HG03039 (cell line): Measurements from ENCODE around the gene COL18A1.
"Not testable (repeated sequence)": the region's sequence is repeated elsewhere in the genome, so short reads cannot be mapped to it uniquely, and the experiment has no call there.

Experiments
- ATAC-seq: cut with Tn5 transposase; IDR thresholded peaks from one replicate; pipeline ENCODE4 v1.9.1; 2021; ENCODE audit warnings: mild to moderate bottlenecking, moderate library complexity; ENCODE audit not compliant: unreplicated experiment

Gene COL18A1

GRCh38 chr21:45423968-45424853 lies 19.2 kb downstream of the COL18A1 start:
- ATAC-seq: no peak

DNA sequence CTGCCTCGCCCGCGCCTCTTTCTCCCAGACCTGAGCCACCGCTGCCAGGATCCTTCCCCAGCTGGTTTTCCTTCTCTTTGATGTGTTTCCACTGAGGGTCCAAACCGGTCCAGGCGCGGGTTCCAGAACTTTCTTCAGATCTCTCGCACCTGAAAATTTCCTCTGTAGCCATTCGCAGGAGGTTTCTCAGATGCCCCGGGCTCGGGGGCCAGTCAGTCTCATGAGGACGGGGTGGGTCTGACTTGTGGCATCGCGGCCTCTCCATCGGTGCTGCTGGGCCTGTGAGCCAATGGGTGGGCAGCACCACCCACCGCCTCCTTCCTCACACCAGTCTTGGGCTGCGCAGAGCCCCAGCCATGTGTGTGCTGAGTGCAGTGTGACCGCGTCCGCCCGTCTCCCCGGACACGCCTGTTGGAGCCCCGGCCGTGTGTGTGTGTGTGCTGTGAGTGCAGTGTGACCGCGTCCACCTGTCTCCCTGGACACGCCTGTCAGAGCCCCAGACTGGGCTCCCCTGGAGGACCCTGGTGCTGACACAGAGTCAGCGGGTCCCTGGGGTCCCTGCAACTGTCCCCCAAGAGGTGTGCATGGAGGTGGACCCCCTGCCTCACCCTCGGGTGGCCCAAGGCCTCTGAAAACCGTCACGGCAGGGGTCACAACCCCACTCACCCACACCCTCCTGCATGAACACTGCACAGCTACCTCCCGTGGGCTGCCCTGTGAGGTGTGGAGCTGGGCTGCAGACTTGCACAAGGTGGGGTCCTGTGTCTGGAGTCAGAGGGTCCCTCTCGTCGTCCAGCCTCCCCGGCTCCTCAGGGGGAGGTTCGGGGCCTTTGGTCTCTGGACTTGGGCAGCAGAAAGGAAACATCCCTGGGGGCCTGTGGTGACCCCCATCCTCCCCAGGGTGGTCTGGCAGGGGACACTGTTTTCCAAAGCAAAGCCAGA lies 20.2 kb downstream of the COL18A1 start:
- no peak for ATAC-seq

DNA sequence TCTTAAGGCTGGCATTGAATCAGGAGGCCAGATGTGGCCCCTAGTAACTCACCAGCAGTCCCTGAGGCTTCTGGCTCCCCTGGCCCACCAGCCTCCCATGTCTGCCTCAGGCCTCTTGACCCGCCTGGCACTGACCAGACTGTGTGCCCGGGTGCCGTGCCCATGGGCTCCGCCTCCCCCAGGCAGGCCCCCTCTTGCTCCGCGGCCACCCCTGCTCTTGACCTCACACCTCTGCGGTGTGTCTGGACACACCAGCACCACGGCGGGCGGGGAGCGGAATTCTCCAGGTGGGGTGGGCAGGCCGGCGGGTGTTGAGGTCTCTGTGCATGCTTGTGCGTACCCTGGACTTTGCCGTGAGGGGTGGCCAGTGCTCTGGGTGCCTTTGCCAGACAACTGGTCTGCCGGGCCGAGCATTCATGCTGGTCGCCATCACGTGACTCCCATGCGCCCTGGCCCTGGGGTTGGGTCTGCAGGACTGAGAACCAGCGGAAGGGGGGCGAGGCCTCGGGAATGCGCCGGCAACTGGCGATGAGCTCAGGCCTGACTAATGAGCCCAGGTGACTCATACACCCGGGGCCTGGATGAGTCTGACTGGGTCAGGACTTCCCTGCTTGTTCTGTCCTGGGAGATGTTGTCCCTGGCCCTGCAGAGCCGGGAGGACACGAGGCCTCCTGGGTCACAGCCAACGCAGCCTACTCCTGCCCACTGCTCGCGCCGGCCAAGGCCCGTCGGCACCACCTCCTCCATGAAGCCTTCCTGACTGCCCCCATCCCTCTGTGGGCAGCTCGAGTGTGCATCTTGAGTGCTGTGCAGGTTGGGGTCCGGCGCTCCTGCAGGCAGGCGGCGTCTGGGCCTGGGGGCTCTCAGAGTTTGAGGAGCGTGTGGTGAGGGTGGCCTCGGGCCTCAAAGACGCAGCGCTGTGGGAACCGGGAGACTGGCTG lies 22.6 kb downstream of the COL18A1 start:
- ATAC-seq: no peak

DNA sequence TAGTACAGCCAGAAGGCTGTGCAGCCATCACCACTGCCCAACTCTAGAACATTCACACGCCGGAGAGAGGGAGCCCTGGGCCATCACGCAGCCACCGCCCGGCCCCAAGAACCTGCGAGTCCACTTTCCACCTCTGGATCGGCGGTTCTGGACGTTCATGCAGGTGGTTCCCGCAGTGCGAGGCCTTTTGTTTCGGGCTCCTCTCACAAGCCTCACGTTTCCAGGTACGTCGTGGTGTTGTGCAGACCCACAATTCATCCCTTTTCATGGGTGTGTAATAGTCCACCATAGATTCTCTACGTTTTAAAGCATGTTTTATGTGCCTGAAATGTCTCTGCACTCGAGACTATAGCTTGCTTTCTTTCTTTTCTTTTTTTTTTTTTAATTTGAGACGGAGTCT lies 23.6 kb downstream of the COL18A1 start:
- no peak for ATAC-seq

DNA sequence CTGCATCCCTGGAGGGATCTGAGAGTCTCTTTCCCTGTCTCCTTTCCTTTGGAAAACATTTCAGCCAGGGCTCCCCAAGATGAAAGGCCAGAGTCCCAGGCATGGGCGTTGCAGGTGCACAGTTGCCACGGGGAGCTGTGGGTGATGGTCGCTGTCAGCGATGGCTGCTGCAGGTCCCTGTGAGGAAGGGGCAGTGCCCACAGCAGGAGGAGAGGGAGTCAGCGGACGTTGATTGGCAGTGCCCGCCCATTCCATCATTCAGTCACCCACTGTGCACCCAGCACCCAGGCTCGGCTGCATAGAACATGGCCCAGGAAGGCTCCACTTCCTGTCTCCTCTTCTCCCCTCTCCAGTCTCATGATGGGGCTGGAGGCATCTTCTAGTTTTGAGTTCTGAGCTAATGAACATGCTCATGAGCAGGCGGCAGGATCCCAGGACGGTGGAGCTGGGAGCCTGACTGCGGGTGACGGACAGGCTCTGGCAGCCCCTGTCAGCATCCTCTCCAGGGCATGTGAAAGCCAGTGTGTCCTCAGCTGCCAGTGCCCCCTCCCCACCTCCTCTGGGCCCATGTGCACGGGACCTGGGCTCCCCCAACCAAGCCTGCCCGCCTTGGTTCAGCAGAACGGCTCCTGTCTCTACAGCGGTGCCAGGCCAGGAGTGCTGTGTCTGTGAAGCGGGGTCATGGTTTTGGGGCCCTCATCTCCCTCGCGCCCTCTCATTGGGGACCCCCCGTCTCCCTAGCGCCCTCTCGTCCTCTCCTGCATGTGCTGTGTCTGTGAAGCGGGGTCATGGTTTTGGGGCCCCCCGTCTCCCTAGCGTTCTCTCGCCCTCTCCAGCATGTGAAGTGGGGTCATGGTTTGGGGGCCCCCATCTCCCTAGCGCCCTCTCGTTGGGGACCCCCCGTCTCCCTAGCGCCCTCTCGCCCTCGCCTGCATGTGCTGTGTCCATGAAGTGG lies 24.5 kb downstream of the COL18A1 start:
- no peak for ATAC-seq

DNA sequence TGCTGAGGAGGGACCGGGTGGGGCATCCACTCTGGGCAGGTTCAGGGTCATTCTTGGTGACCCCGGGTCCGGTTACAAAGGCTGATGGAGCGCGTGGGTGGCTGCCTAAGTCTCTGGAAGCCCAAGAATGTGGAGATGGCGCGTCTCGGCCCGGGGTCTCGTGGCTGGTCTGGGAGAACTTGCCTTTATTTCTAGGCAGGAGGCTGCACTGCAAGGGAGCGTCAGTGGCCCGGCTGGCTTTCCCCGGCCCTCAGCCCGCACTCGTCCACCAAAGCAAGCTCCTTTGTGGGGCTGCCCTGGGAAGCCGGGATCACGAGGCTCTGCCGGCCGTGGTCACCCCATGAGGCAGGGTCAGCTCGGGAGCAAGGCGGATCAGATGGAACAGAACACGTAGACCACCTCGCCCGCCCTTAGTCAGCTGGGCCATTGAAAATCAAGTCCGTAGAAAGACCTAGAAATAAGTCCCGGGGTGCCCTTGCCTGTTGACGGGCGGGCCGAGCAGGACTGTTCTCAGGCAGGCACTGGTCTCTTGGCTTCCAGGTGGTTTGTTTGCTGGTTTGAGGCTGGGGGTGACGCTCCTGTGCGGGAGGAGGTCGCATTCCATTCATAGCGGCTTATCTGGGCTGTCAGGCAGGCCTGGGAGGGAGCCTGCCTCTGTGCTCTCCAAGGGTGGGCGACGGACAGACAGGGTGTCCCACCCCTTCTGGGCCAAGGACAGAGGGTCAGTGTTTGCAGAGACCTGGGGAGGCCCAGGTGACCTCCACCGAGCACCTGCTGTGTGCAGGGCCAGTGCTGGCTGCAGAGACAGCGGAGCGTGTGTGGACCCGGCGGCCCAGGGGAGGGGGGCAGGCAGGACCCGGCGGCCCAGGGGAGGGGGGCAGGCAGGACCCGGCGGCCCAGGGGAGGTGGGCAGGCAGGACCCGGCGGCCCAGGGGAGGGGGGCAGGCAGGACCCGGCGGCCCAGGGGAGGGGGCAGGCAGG lies 25.8 kb downstream of the COL18A1 start:
- no peak for ATAC-seq

DNA sequence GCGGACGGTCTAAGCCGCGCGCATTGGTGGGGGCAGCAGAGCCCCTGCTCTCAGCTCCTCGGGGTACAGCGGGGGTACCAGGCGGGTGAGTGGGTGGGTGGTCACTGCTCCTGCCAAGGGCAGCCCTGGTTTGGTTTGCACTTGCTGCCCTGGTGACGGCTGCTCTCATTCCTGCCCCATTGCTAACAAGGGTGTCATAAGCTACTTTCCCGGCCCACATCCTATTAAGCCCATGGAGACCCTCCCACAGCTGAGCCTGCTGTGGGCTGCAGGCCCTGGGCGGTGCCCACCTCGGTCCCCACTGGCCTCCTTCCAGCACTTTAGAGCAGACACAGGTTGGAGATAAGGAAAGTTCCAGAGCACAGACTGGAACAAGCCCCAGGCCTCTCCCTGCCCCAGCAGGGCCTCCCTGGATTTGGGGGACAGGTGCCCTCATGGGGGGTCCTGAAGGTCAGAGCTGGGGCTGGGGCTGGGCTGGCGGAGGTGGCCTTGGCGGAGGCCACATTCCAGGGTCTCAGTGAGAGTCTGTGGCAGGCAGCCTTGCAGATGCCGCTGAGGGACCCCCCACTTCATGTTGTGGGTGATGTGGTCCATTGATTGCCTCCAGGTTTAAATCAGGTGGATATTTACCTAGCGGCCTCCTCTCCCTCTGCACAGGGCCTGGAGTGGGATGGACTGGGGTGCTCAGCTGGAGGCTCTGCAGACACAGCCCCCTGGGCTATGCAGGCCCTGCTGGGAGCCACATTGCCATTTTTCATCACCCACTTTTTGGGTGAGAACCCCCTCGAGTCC lies 27.0 kb downstream of the COL18A1 start:
- no peak for ATAC-seq

DNA sequence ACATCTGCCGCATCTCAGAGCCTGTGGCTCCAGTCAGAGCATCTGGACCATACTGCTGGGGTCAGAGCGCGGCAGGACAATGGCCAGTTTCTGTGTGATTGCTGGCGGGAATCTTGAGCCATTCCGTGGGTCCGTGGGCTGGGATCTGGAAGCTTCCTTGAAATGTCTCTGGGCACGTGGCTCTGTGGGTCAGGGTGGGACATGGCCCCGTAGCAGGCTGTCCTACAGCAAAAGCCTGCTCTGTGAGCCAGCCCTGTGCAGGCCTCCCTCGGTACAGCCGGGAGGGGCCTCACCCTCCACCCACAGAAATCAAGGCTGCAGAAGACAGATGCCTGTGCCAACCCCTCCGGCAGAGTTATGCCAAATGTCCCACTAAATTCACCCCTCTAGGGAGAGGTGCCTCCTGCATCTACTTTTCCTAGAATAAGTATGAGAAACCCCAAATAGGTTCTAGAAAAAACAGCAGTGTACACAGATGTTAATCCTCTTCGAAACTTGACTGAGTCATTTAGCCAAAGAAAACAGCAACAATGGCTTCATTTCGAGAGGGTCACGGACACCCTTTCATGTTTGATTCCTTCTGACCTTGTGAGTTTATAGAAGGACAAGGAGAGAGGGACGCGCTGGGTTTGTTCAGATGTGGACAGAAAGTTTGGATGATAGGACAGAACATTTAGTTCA lies 27.8 kb downstream of the COL18A1 start:
- no peak for ATAC-seq

DNA sequence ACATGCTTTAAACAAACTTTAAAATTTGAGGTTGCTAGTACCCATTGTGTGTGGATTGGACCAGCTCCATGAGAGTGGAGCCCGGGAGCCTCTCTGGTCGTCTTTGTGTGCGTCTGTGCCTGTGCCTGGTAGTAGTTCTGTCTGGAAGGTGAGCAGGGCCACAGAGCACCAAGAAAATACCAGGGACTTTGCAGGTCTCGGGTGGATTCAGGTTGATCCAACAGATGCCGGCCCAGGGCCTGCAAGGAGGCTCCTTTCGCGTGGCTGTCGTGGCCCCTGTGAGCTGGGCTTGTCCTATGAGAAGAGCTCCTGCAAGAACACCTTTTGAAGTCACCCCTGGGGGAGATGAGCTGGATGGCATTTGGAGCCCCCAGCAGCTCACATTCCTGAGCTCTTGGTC lies 28.3 kb downstream of the COL18A1 start:
- ATAC-seq: no peak

GRCh38 chr21:45433911-45434644 lies 29.1 kb downstream of the COL18A1 start:
- no peak for ATAC-seq

DNA sequence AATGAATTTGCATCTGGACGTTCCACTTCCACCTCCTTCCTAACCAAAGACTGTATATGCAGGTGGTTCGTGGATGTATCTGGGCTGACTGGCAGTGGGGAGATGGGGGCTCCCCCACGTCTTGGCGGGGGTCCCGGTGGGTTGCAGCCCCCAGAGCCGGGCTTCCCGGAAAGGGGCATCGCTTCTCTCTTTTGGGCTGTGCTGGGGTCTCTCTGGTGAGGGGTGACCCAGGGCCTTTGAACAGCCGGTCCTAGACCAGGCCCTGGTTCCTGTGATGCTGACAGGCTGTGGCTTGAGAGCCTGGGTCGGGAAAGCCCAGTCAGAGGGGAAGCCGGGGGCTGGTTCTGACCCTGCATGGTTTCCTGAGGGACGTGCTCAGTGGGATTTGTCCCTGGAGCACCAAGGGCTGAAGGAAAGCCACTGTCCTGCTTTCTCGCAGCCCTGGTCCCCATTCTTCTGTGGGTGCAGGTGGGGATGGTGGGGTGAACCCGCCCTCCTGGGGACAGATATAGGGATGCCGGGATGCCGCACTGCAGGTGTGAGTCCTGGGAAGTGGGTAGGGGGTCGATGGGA lies 29.8 kb downstream of the COL18A1 start:
- ATAC-seq: no peak

DNA sequence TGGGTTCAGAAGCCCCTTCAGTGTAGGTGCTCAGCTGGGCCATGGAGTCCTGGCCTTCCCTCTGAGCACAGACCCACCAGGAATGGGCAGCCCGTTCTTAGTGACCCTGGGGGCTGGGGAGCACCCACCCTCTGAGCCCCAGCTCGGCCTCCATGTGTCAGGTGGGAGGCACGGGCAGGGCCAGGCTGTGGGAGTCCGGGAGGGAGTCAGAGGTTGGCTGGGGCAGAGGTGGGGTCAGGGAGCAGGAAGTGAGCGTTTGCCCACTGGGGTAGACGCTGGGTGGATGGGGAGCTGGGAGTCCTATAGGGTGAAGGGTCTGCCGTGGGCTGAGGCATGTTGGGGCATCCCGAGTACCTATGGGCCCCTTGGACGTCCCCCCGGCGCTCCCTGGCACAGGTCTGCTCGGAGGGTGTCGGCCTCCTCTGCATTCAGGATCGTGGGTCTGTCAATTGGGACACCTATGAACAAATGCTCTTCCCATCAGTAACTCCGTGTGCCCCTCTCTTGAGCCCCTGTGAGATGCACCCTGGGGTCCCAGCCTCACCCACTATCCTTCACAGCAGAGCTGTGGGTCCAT lies 30.5 kb downstream of the COL18A1 start:
- ATAC-seq: no peak

- no peak for ATAC-seq
These were observed 31.5 kb downstream of the COL18A1 start for GRCh38 chr21:45436351-45437065.

DNA sequence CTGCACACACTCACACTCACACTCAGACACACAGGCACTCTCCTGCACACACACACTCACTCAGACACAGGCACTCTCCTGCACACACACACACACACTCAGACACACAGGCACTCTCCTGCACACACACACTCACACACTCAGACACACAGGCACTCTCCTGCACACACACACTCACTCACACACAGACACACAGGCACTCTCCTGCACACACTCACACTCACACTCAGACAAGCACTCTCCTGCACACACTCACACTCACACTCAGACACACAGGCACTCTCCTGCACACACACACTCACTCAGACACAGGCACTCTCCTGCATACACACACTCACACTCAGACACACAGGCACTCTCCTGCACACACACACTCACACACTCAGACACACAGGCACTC lies 32.9 kb downstream of the COL18A1 start:
- not testable (repeated sequence) for ATAC-seq
